ENCODE measurements around the gene RNF144A. TPM values are rescaled to one million over a fixed set of nuclear protein-coding genes. Genes with fewer than 3 reads are reported as not detected.

Gene RNF144A
- polyA plus RNA-seq, 1 experiment, result 0.12 TPM

GRCh38 chr2:6915399-6915798, 1.8 kb upstream of the RNF144A start:
- CTCF ChIA-PET, result no interaction called here
- TF ChIP-seq CTCF (IDR thresholded peaks at IDR 0.05; ENCODE audit: insufficient read depth, low read depth, low read length), result no peak
- POLR2A ChIA-PET, result no interaction called here
- Histone ChIP-seq H3K36me3 (ENCODE audit: control insufficient read depth, insufficient read depth, low read length) (no peaks in the 10 kb centered on the region), H3K4me3 (ENCODE audit: low read depth, low read length) (no peak overlapping the region), H3K27me3 (ENCODE audit: control insufficient read depth, insufficient read depth, low read length) (peaks cover 7% of the 10 kb centered on the region)
- no peak for DNase-seq (ENCODE audit: low read depth)

GRCh38 chr2:6916224-6916623, 988 bp upstream of the RNF144A start:
- ChIA-PET POLR2A (no interaction called here), CTCF (interaction anchor here (1.0 to 1.5 kb wide), 8 partner anchors 11 to 130 kb away, joined by 3 to 10 read pairs (median 4); no protein-coding TSS in a partner anchor)
- Histone ChIP-seq H3K36me3 (ENCODE audit: control insufficient read depth, insufficient read depth, low read length) (no peaks in the 10 kb centered on the region), H3K4me3 (ENCODE audit: low read depth, low read length) (no peak overlapping the region), H3K27me3 (ENCODE audit: control insufficient read depth, insufficient read depth, low read length) (peaks cover 7% of the 10 kb centered on the region)
- no peak for DNase-seq (ENCODE audit: low read depth)
- TF ChIP-seq CTCF (IDR thresholded peaks at IDR 0.05; ENCODE audit: insufficient read depth, low read depth, low read length), result no peak

- no peaks in the 10 kb centered on the region for H3K36me3 ChIP-seq (ENCODE audit: control insufficient read depth, insufficient read depth, low read length)
- ChIA-PET POLR2A (no interaction called here), CTCF (interaction anchor here (1.0 to 1.5 kb wide), 8 partner anchors 11 to 130 kb away, joined by 3 to 10 read pairs (median 4); no protein-coding TSS in a partner anchor)
- H3K4me3 ChIP-seq (ENCODE audit: low read depth, low read length), result no peak overlapping the region
- no peak for DNase-seq (ENCODE audit: low read depth)
- H3K27me3 ChIP-seq (ENCODE audit: control insufficient read depth, insufficient read depth, low read length), result peaks cover 7% of the 10 kb centered on the region
- no peak for TF ChIP-seq CTCF (IDR thresholded peaks at IDR 0.05; ENCODE audit: insufficient read depth, low read depth, low read length)
Measured at GRCh38 chr2:6916736-6917070, 509 bp upstream of the RNF144A start.

GRCh38 chr2:6917761-6918421, 679 bp downstream of the RNF144A start:
- Histone ChIP-seq H3K27me3 (ENCODE audit: control insufficient read depth, insufficient read depth, low read length) (peaks cover 7% of the 10 kb centered on the region), H3K4me3 (ENCODE audit: low read depth, low read length) (peak overlapping the region; percentile 31), H3K36me3 (ENCODE audit: control insufficient read depth, insufficient read depth, low read length) (no peaks in the 10 kb centered on the region)
- CTCF ChIA-PET, result interaction anchor here (0.7 kb wide), 1 partner anchor 90 kb away, joined by 3 read pairs; no protein-coding TSS in a partner anchor
- no peak for TF ChIP-seq CTCF (IDR thresholded peaks at IDR 0.05; ENCODE audit: insufficient read depth, low read depth, low read length)
- POLR2A ChIA-PET, result no interaction called here
- no peak for DNase-seq (ENCODE audit: low read depth)

GRCh38 chr2:6919901-6920742, 2.9 kb downstream of the RNF144A start:
- TF ChIP-seq CTCF (IDR thresholded peaks at IDR 0.05; ENCODE audit: insufficient read depth, low read depth, low read length), result no peak
- peaks cover 6% of the 10 kb centered on the region for H3K27me3 ChIP-seq (ENCODE audit: control insufficient read depth, insufficient read depth, low read length)
- ChIA-PET POLR2A (no interaction called here), CTCF (no interaction called here)
- no peaks in the 10 kb centered on the region for H3K36me3 ChIP-seq (ENCODE audit: control insufficient read depth, insufficient read depth, low read length)
- no peak overlapping the region for H3K4me3 ChIP-seq (ENCODE audit: low read depth, low read length)
- DNase-seq (ENCODE audit: low read depth), result no peak

Measured in BJ (cell line).